ENCODE results near the gene VPS26C.
"Not testable (repeated sequence)": the region's sequence is repeated elsewhere in the genome, so short reads cannot be mapped to it uniquely, and the experiment has no call there.

VPS26C gene

GRCh38 chr21:37227071-37228002 is 39.8 kb downstream of the VPS26C start:
- DNase-seq, result no peak

GRCh38 chr21:37226041-37226920 is 40.9 kb downstream of the VPS26C start:
- no peak for DNase-seq

DNA sequence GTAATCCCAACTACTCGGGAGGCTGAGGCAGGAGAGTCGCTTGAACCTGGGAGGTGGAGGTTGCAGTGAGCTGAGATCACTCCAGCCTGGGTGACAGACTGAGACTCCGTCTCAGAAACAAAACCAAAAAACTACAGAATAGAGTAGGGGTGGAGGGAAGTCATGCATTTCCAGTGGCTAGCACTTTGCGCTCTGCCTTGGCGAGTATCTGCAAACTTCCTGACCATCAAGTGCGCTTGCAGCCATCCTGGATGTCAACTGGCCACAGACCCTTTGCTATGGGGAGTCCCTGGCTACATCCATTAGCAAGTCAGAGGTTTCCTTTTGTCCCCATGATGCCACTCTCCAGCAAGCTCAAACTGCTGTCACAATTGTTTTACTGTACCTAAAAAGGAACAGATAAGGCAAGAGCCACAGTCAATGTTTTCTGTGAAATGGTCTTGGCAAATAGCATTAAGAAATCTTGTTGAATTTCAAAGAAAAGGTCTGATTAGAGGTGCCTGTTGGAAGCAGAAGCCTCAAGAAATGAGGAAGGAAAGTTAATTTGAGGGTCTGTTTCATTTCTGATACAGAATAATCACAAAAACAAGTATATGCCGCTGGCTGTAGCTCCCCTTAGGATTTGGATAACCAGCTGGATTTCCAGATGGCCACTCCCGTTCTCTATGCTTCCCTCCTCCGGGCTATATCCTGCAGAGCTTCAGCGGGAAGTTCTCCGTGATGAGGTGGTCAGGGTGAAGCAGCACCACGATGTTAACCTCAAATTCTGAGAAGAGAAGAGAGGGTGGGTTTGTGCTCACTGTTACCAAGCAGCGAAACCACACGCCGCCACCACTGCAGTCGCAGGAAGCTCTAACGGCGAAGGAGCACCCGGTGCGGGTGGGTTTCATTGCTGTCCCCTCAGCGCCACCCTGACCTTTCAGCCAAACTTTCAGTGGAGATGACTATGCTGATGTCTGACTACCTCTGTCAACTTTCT is 42.0 kb downstream of the VPS26C start:
- no peak for DNase-seq

- no peak for DNase-seq
Observed at GRCh38 chr21:37223804-37224345, 43.3 kb downstream of the VPS26C start.

- not testable (repeated sequence) for DNase-seq
Observed at GRCh38 chr21:37222248-37222647, 44.9 kb downstream of the VPS26C start.

DNA sequence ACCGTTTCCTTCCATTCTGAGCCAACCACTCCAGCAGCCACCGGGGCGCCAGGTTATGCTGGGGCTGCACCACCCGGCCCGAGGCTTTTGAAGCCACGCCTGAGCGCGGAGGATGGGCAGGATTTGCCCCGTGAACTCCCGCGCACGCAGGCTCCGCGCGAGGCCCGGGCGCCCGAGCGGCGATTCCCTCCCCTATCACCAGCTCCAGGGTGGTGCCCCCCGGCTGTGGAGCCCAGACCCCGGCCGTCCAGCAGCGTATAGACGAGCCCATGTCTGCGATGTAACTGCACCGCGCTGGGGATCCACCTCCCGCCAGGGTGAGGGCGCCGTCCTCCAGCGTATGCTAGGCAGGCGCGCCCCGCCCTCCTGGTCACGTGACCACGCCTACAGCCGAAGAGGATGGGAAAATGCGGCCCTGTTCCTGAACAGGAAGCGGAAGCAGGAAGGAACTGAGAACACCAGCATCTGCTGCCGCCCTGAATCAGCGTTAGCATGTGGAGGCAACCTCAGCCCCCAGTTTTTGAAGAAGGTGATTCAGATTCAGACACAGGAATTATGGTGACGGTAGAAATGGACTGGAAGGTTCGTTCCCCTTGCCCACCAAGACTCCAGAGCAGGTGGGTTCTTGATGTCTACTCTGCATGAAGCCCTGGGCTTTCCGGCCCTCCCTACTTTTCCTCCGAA is 46.0 kb downstream of the VPS26C start:
- DNase-seq, result peak; percentile 92

DNA sequence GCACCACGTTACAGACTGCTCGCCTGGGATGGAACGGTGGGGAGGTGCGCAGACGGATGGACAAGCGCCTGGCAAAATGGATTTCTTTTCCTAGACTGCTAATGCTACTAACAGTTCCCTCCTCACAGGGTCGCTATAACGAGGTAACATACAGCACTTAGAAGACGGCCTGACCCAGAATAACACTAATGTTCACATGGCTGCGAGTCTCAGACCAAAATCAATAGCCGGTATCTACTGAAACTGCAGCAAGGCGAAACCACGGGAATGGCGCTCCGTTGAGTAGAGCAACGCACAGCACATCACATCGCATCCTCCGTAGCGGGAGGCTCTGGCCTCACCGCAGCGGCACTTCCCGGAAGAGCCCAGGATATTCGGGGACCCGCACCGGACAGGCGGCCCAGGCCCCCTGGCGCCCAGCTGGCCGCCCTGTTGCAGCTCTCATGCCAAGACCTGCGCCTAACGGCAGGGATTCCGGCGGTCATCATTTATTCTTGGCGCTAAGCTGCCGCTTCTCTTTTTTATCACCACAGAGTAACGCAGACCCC is 46.6 kb downstream of the VPS26C start:
- DNase-seq, result peak; percentile 18

DNA sequence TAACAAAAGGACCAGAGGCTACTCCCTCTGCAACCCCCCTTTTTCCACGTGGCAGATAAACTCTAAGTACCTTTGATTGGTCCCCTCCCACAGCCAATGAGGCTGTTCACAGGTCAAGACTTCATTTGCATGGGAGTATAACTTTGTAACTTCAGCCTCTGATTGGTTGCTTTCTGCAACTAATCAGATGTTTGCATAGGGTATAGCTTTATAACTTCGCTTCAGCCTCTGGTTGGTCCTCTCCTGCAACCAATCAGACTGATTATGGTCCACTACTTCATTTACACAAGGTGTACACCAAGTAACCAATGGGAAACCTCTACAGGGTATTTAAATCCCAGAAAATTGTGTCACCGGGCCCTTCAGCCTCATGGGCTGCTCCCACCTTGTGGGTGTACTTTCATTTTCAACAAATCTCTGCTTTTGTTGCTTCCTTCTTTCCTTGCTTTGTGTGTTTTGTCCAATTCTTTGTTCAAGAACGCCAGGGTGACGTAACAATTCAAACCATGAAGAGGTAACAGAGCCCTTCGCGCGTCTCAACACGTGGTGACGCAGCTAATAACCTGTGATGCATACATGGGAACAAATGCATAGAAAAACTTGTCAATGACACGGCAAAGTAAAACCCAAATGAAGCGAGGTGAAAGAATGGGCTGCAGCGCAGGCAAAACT is 47.2 kb downstream of the VPS26C start:
- no peak for DNase-seq

DNA sequence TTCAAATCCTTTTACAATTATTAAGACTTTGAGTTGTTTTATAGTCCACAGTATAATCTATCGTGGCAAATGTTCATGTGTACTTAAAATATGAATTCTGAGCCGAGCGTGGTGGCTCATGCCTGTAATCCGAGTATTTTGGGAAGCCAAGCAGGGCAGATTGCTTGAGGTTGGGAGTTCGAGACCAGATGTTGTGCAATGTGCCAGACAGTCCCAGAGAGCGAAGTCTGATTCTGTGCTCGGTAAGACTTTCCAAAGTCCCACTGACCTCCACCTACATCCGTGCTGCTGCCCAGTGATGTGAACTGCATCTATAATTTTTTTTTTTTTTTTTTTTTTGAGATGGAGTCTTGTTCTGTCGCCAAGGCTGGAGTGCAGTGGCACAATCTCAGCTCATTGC is 52.2 kb downstream of the VPS26C start:
- DNase-seq, result no peak

DNA sequence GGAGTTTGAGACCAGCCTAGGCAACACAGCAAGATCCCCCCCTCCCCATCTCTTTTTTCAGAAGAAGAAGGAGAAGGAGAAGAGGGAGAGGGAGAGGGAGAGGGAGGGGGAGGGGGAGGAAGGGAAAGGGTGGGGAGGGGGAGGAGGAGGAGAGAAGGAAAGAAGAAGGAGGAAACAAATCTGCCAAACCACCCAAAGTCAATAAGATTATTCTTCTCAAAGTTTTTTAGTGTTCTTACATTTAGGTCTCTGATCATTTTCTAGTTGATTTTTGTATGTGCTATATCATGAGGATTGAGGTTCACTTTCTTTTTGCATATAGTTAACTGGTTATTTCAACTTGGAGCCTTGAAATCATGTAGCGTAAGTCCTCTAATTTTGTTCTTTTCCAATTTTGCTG is 56.3 kb downstream of the VPS26C start:
- no peak for DNase-seq

DNA sequence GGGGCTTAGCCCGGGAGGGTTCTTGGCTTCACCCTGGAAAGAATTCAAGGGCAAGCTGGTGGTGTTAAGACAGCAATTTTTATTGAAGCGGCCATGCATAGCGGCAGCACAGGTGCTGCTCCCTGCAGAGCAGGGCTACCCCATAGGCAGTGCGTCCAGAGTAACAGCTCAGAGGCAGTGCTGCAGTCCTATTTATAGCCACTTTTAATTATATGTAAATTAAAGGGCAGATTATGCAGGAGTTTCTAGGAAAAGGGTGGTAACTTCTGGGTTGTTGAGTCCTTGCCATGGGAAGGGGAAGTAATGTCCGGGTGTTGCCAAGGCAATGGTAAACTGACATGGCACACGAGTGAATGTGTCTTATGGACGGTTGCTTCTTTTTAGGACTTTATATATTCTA is 57.0 kb downstream of the VPS26C start:
- DNase-seq, result no peak

GRCh38 chr21:37208741-37209225 is 58.4 kb downstream of the VPS26C start:
- DNase-seq, result no peak

GRCh38 chr21:37208056-37208721 is 58.9 kb downstream of the VPS26C start:
- DNase-seq, result no peak

DNA sequence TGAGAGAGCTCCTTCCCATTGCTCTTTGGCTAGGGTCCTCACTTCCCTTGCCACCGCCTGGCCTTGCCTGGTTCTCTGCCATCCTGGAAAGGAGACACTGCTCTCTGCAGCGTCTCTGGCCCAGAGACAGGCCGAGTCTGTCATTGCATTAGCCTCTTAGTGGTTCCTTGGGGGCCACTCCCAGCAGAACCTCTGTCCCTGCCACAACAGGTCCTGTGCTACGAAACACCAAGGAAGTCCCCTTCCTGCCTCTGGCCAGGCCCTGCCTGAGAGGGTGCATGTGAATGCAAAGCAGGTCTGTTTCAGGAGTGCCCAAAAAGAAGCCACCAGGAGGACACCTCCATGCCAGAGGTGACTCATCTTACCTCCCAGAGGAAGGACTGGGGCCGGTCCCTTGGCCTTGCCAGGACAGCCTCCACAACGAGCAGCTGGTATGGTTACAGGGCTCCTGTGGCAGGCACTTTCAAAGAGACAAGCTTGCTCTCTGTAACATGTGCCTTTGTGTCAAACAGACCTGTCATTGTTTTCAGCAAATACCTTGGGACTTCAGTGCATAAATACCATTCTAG is 59.6 kb downstream of the VPS26C start:
- no peak for DNase-seq

- DNase-seq, result no peak
Observed at GRCh38 chr21:37206496-37206895, 60.6 kb downstream of the VPS26C start.

DNA sequence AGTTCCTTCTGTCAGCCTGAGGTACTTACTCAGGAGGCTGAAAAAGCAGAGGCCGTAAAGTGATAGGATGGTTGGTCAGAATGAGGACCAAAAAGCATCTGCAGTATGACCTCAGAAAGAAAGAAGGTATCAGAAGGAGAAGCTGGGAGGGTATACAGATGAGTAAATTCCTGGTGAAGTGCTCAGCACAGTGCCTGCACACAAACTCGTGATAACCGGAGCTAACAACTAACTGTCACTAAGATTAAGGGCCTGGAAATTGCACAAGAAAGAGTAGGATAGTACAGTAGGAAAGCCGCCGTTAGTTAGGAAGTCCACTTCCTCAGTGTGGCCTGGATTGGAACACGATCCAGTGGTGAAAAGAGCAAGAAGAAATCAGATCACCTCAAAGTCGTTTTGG is 62.6 kb downstream of the VPS26C start:
- DNase-seq, result no peak

- DNase-seq, result no peak
Observed at GRCh38 chr21:37202221-37203110, 64.7 kb downstream of the VPS26C start.
